Endodermal cell (in vitro differentiated cells): Measurements from ENCODE around the gene SPRY2. TPM values are rescaled to one million over a fixed set of nuclear protein-coding genes. Genes with fewer than 3 reads are reported as not detected.
A peak's percentile ranks its signal among the peaks of the same experiment; 100 is the strongest.
"Not testable (repeated sequence)": the region's sequence is repeated elsewhere in the genome, so short reads cannot be mapped to it uniquely, and the experiment has no call there.

ENCODE experiments used
- DNase-seq: peaks from one replicate; pipeline ENCODE4 v3.0.0-alpha.2; 2017
- H3K27ac ChIP-seq: 2 replicates; pipeline ENCODE4 v1.5.1; 2013; ENCODE audit warnings: mild to moderate bottlenecking, low read depth, low read length, moderate library complexity
- H3K27me3 ChIP-seq: 2 replicates; pipeline ENCODE4 v1.6.1; 2013; ENCODE audit warnings: mild to moderate bottlenecking, low read length, moderate library complexity; ENCODE audit not compliant: insufficient read depth, control insufficient read depth, poor library complexity, severe bottlenecking
- H3K36me3 ChIP-seq: 2 replicates; pipeline ENCODE4 v1.7.0; 2013; ENCODE audit warnings: mild to moderate bottlenecking, low read length, moderate library complexity; ENCODE audit not compliant: control insufficient read depth, insufficient read depth
- H3K4me1 ChIP-seq: one replicate; pipeline ENCODE4 v1.7.0; 2013; ENCODE audit warnings: low read length; ENCODE audit not compliant: control insufficient read depth, insufficient read depth
- H3K4me3 ChIP-seq: 2 replicates; pipeline ENCODE4 v1.5.1; 2013; ENCODE audit warnings: mild to moderate bottlenecking, low read length, moderate library complexity
- H3K9ac ChIP-seq: 2 replicates; pipeline ENCODE4 v1.6.1; 2013; ENCODE audit warnings: mild to moderate bottlenecking, low read length, moderate library complexity; ENCODE audit not compliant: poor library complexity, severe bottlenecking; ENCODE audit errors: extremely low read depth
- H3K9me3 ChIP-seq: 2 replicates; pipeline ENCODE4 v1.6.1; 2013; ENCODE audit warnings: mild to moderate bottlenecking, low read length, moderate library complexity; ENCODE audit not compliant: control insufficient read depth
- H3K27ac Mint-ChIP-seq: 2 replicates; pipeline ENCODE4 v1.8.0; 2020; ENCODE audit warnings: mixed read lengths
- H3K27me3 Mint-ChIP-seq: 2 replicates; pipeline ENCODE4 v1.8.0; 2021; ENCODE audit warnings: mild to moderate bottlenecking, mixed read lengths; ENCODE audit not compliant: insufficient read depth
- H3K36me3 Mint-ChIP-seq: 2 replicates; pipeline ENCODE4 v1.8.0; 2020; ENCODE audit warnings: low read depth, mixed read lengths
- H3K4me1 Mint-ChIP-seq: 2 replicates; pipeline ENCODE4 v1.8.0; 2020; ENCODE audit warnings: mixed read lengths
- H3K4me3 Mint-ChIP-seq: 2 replicates; pipeline ENCODE4 v1.8.0; 2020; ENCODE audit warnings: mild to moderate bottlenecking, moderate library complexity, mixed read lengths
- H3K9me3 Mint-ChIP-seq: 2 replicates; pipeline ENCODE4 v1.8.0; 2020; ENCODE audit warnings: mild to moderate bottlenecking, mixed read lengths
- CTCF ChIP-seq: fragments of 200-600 bp; sonication (generic); conservative IDR thresholded peaks from 2 replicates; pipeline ENCODE4 v1.5.0; 2021; ENCODE audit warnings: antibody characterized with exemption, mild to moderate bottlenecking
- WGBS, 2 experiments: methylation state at CpG; one replicate each; pipeline versions ENCODE4 v1.1.5 to v1.1.7; 2013; ENCODE audit warnings: missing lambda C conversion rate in 2 of 2, mixed read lengths in 1 of 2; ENCODE audit not compliant: insufficient coverage in 1 of 2, insufficient read length in 1 of 2; 5-methylcytosine and 5-hydroxymethylcytosine counted together
- total RNA-seq, 2 donors: library from RNA; stranded (reverse); fragmentation: NEBNext Ultra II Directional in 1 of 2; extraction: Animal tissue kit (Norgen Biotek cat#: 25700) in 1 of 2; gene quantifications; 2 replicates in 1 of 2; 3 replicates in 1 of 2; pipeline ENCODE4 v1.2.1, GENCODE V29; 2021

Gene SPRY2
- total RNA-seq, 2 donors from 2014 or later, result 87.7 to 96.9 TPM

- Histone ChIP-seq H3K27ac (no peak overlapping the region), H3K4me3 (no peak overlapping the region), H3K9ac (no peak overlapping the region), H3K9me3 (no peaks in the 10 kb centered on the region), H3K4me1 (peaks cover 12% of the 10 kb centered on the region), H3K36me3 (no peaks in the 10 kb centered on the region), H3K27me3 (no peaks in the 10 kb centered on the region)
- no peak overlapping the region for H3K27ac Mint-ChIP-seq
- H3K36me3 Mint-ChIP-seq, result no peaks in the 10 kb centered on the region
- DNase-seq, result no peak
- WGBS, 2 experiments, result 95% methylated on average over 7 to 8 of the region's 8 CpGs
- H3K4me1 Mint-ChIP-seq, result peaks cover 42% of the 10 kb centered on the region
- H3K9me3 Mint-ChIP-seq, result no peaks in the 10 kb centered on the region
- no peak overlapping the region for H3K4me3 Mint-ChIP-seq
- TF ChIP-seq CTCF, result no peak
- H3K27me3 Mint-ChIP-seq, result no peaks in the 10 kb centered on the region
Observed at GRCh38 chr13:80345771-80346510, 5.0 kb upstream of the SPRY2 start.

- H3K27ac Mint-ChIP-seq, H3K9me3 ChIP-seq, H3K36me3 ChIP-seq, DNase-seq, H3K27me3 Mint-ChIP-seq, H3K27ac ChIP-seq, H3K4me3 Mint-ChIP-seq, H3K4me3 ChIP-seq, H3K27me3 ChIP-seq, H3K9me3 Mint-ChIP-seq, H3K9ac ChIP-seq, H3K36me3 Mint-ChIP-seq: not testable (repeated sequence)
- peaks cover 12% of the 10 kb centered on the region for H3K4me1 ChIP-seq
- WGBS, 2 experiments, result 87 to 96% methylated on average over 4 to 11 of the region's 11 CpGs
- H3K4me1 Mint-ChIP-seq, result peaks cover 42% of the 10 kb centered on the region
Observed at GRCh38 chr13:80344032-80344431, 3.1 kb upstream of the SPRY2 start.

- H3K4me3 Mint-ChIP-seq, result no peak overlapping the region
Observed at GRCh38 chr13:80342471-80343371, 1.8 kb upstream of the SPRY2 start.

More at GRCh38 chr13:80342471-80343371, 1.8 kb upstream of the SPRY2 start:
- peak; percentile 100 for TF ChIP-seq CTCF
- Mint-ChIP-seq H3K36me3 (peaks cover 2% of the 10 kb centered on the region), H3K27ac (peak overlapping the region; percentile 98), H3K27me3 (no peaks in the 10 kb centered on the region), H3K9me3 (no peaks in the 10 kb centered on the region), H3K4me1 (peaks cover 35% of the 10 kb centered on the region)
- Histone ChIP-seq H3K27me3 (no peaks in the 10 kb centered on the region), H3K9ac (peak overlapping the region; percentile 97), H3K4me1 (peaks cover 12% of the 10 kb centered on the region), H3K27ac (peak overlapping the region; percentile 88), H3K4me3 (peak overlapping the region; percentile 87), H3K9me3 (no peaks in the 10 kb centered on the region), H3K36me3 (peaks cover 11% of the 10 kb centered on the region)
- DNase-seq, result peak; percentile 96
- WGBS, 2 experiments, result 14 to 37% methylated on average over 19 to 60 of the region's 61 CpGs
